ENCODE results near the gene CENPB.

DNA sequence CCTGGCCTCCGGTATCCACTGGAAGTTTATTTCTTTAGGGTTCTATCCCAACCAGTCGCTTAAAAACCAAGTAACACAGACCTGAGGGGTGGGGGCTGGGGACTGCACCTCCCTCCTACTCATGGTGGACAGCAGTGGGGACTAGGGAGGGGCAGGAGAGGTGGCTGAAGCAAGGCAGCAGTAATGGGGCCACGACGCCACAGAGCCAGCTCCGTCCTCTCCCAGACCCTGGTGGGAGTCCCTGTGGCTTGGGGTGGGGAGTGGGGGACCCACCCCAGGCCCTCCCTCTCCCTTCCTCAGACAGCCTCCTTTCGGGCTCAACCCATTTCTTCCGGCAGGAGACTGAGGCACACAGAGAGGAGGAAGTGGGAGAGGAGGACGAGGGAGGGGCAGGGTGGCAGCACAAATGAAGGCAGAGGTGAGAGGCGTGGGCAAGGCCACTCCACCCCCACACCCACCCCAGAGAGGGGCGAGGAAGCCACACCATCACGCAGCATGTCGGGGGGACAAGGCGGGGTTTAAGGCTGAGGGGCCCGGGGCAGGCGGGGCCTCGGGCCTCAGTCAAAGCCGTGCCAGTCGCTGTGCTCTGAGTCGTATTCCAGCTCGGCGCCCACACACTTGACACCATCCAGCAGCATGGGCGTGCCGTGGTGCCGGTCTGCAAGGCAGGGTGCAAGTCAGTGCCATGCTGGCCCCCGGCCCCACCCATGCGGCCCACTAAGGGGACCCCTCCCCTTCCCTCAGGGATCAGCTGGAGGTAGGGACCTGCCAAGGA lies 32.9 kb downstream of the CENPB start:
- TF ChIP-seq CTCF (conservative IDR thresholded peaks at IDR 0.05; ENCODE audit: low read depth, low read length) (no peak), POLR2A (IDR thresholded peaks at IDR 0.05; ENCODE audit: low read depth, low read length) (no peak)

All from IMR-90 (cell line).